H9 (cell line): ENCODE data around the gene YRDC. TPM values are rescaled to one million over a fixed set of nuclear protein-coding genes. Genes with fewer than 3 reads are reported as not detected.

Source experiments
- DNase-seq: peaks from one replicate; pipeline ENCODE4 v3.0.0-alpha.2; 2017
- H2AFZ ChIP-seq: one replicate; pipeline ENCODE4 v1.6.1; 2013; ENCODE audit warnings: mild to moderate bottlenecking, low read length, control low read depth, moderate library complexity
- H2AK5ac ChIP-seq: 2 replicates; pipeline ENCODE4 v1.6.1; 2013; ENCODE audit warnings: low read length, control low read depth, mixed read lengths; ENCODE audit not compliant: insufficient read length
- H2BK120ac ChIP-seq: one replicate; pipeline ENCODE4 v1.6.1; 2013; ENCODE audit warnings: low read depth, mild to moderate bottlenecking, low read length, control low read depth, inconsistent platforms; ENCODE audit not compliant: poor library complexity, severe bottlenecking
- H2BK12ac ChIP-seq: 2 replicates; pipeline ENCODE4 v1.6.1; 2013; ENCODE audit warnings: low read length, control low read depth, mixed read lengths, low read depth; ENCODE audit not compliant: insufficient read length
- H2BK15ac ChIP-seq: 2 replicates; pipeline ENCODE4 v1.6.1; 2013; ENCODE audit warnings: low read depth, low read length, control low read depth
- H2BK20ac ChIP-seq: one replicate; pipeline ENCODE4 v1.6.1; 2013; ENCODE audit warnings: low read depth, mild to moderate bottlenecking, low read length, control low read depth, inconsistent platforms; ENCODE audit not compliant: poor library complexity, severe bottlenecking
- H2BK5ac ChIP-seq: 2 replicates; pipeline ENCODE4 v1.6.1; 2013; ENCODE audit warnings: low read length, control low read depth, mixed read lengths; ENCODE audit not compliant: insufficient read length
- H3K14ac ChIP-seq: 2 replicates; pipeline ENCODE4 v1.6.1; 2013; ENCODE audit warnings: low read length, control low read depth; ENCODE audit not compliant: insufficient read depth
- H3K18ac ChIP-seq: 2 replicates; pipeline ENCODE4 v1.6.1; 2013; ENCODE audit warnings: low read depth, mild to moderate bottlenecking, mixed read lengths, low read length, control low read depth; ENCODE audit not compliant: insufficient read length
- H3K23ac ChIP-seq: 2 replicates; pipeline ENCODE4 v1.6.1; 2013; ENCODE audit warnings: low read length, control low read depth, mixed read lengths, low read depth; ENCODE audit not compliant: insufficient read length
- H3K23me2 ChIP-seq: 2 replicates; pipeline ENCODE4 v1.6.1; 2013; ENCODE audit warnings: low read depth, mild to moderate bottlenecking, mixed read lengths, low read length, control low read depth; ENCODE audit not compliant: insufficient read length, poor library complexity, severe bottlenecking
- H3K27ac ChIP-seq: 2 replicates; pipeline ENCODE4 v1.5.1; 2013; ENCODE audit warnings: low read length, control low read depth, mixed read lengths, low read depth; ENCODE audit not compliant: insufficient read length
- H3K27me3 ChIP-seq: 2 replicates; pipeline ENCODE4 v1.6.1; 2013; ENCODE audit warnings: low read length, control low read depth, inconsistent platforms; ENCODE audit not compliant: insufficient read depth
- H3K4ac ChIP-seq: 2 replicates; pipeline ENCODE4 v1.6.1; 2013; ENCODE audit warnings: low read depth, mild to moderate bottlenecking, control low read depth, inconsistent platforms, low read length, moderate library complexity
- H3K4me1 ChIP-seq: 2 replicates; pipeline ENCODE4 v1.6.1; 2013; ENCODE audit warnings: low read length, control low read depth, inconsistent platforms; ENCODE audit not compliant: insufficient read depth
- H3K4me2 ChIP-seq: 2 replicates; pipeline ENCODE4 v1.6.1; 2013; ENCODE audit warnings: low read length, control low read depth, mixed read lengths; ENCODE audit not compliant: insufficient read length, insufficient read depth
- H3K56ac ChIP-seq: 2 replicates; pipeline ENCODE4 v1.6.1; 2013; ENCODE audit warnings: low read depth, mild to moderate bottlenecking, mixed read lengths, low read length, control low read depth; ENCODE audit not compliant: insufficient read length
- H3K79me1 ChIP-seq: 2 replicates; pipeline ENCODE4 v1.6.1; 2013; ENCODE audit warnings: low read depth, mild to moderate bottlenecking, moderate library complexity, low read length, control low read depth, inconsistent platforms; ENCODE audit not compliant: insufficient read depth, poor library complexity, severe bottlenecking
- H3K79me2 ChIP-seq: 2 replicates; pipeline ENCODE4 v1.6.1; 2013; ENCODE audit warnings: low read length, control low read depth, inconsistent platforms; ENCODE audit not compliant: insufficient read depth
- H3K9ac ChIP-seq: 2 replicates; pipeline ENCODE4 v1.6.1; 2013; ENCODE audit warnings: low read length, control low read depth, mixed read lengths; ENCODE audit not compliant: insufficient read length; ENCODE audit errors: extremely low read depth
- H3K9me3 ChIP-seq: one replicate; pipeline ENCODE4 v1.6.1; 2013; ENCODE audit warnings: low read depth, low read length, inconsistent platforms; ENCODE audit not compliant: control insufficient read depth
- H3T11ph ChIP-seq: one replicate; pipeline ENCODE4 v1.6.1; 2013; ENCODE audit warnings: mild to moderate bottlenecking, low read length, control low read depth, inconsistent platforms
- H4K20me1 ChIP-seq: one replicate; pipeline ENCODE4 v1.6.1; 2013; ENCODE audit not compliant: control insufficient read depth, insufficient read length, insufficient read depth
- H4K5ac ChIP-seq: 2 replicates; pipeline ENCODE4 v1.6.1; 2013; ENCODE audit warnings: low read depth, mild to moderate bottlenecking, mixed read lengths, low read length, control low read depth; ENCODE audit not compliant: insufficient read length
- H4K8ac ChIP-seq: replicated peaks from 2 replicates; pipeline ENCODE4 v1.6.1; 2013; ENCODE audit warnings: low read length, control low read depth, mixed read lengths, low read depth; ENCODE audit not compliant: insufficient read length
- H4K91ac ChIP-seq: 2 replicates; pipeline ENCODE4 v1.6.1; 2013; ENCODE audit warnings: low read depth, mild to moderate bottlenecking, moderate library complexity, mixed read lengths, low read length, control low read depth; ENCODE audit not compliant: insufficient read length
- H3K27ac Mint-ChIP-seq, 3 experiments: 2 replicates in 2 of 3; 3 replicates in 1 of 3; pipeline ENCODE4 v1.8.0; 2020 to 2021; ENCODE audit warnings: mixed read lengths in 3 of 3, mild to moderate bottlenecking in 1 of 3, moderate library complexity in 1 of 3
- H3K27me3 Mint-ChIP-seq: 2 replicates; pipeline ENCODE4 v1.8.0; 2021; ENCODE audit warnings: low read depth, mild to moderate bottlenecking, moderate library complexity, mixed read lengths
- H3K36me3 Mint-ChIP-seq, 3 experiments: 2 replicates in 2 of 3; 3 replicates in 1 of 3; pipeline ENCODE4 v1.8.0; 2020 to 2021; ENCODE audit warnings: low read depth in 3 of 3, mixed read lengths in 3 of 3; ENCODE audit not compliant: insufficient read depth in 1 of 3
- H3K4me1 Mint-ChIP-seq, 2 experiments: 2 replicates each; pipeline ENCODE4 v1.8.0; 2020; ENCODE audit warnings: mixed read lengths in 2 of 2
- H3K4me3 Mint-ChIP-seq, 2 experiments: 2 replicates in 1 of 2; 3 replicates in 1 of 2; pipeline ENCODE4 v1.8.0; 2020 to 2021; ENCODE audit warnings: mild to moderate bottlenecking in 2 of 2, mixed read lengths in 2 of 2, moderate library complexity in 1 of 2
- H3K9me3 Mint-ChIP-seq, 2 experiments: 2 replicates in 1 of 2; 3 replicates in 1 of 2; pipeline ENCODE4 v1.8.0; 2020; ENCODE audit warnings: mild to moderate bottlenecking in 2 of 2, mixed read lengths in 2 of 2, moderate library complexity in 1 of 2
- CTCF ChIP-seq: fragments of 200-600 bp; sonication (generic); conservative IDR thresholded peaks from 3 replicates; pipeline ENCODE4 v1.8.0; 2021; ENCODE audit warnings: antibody characterized with exemption, mild to moderate bottlenecking
- WGBS: extraction: QIAGEN DNeasy Blood & Tissue Kit; methylation state at CpG from one replicate; pipeline ENCODE4 v1.1.7; 2013; ENCODE audit warnings: missing lambda C conversion rate, low lambda C conversion rate, mixed read lengths; ENCODE audit not compliant: insufficient read length; ENCODE audit errors: extremely low coverage; 5-methylcytosine and 5-hydroxymethylcytosine counted together
- total RNA-seq: library from RNA; stranded (reverse); gene quantifications from 2 replicates; pipeline ENCODE4 v1.2.1, GENCODE V29; 2021

The YRDC gene
- total RNA-seq, 1 experiment from 2014 or later, result 28.0 TPM

- H3K9me3 ChIP-seq, result no peaks in the 10 kb centered on the region
- no peaks in the 10 kb centered on the region for H3K9me3 Mint-ChIP-seq
Measured at GRCh38 chr1:37841652-37842051, 33.6 kb upstream of the YRDC start.

More at GRCh38 chr1:37841652-37842051, 33.6 kb upstream of the YRDC start:
- Histone ChIP-seq H3K23me2 (no peaks in the 10 kb centered on the region), H3K4me1 (no peaks in the 10 kb centered on the region), H3K56ac (no peak overlapping the region), H3K79me2 (no peaks in the 10 kb centered on the region), H2BK120ac (no peak overlapping the region), H2BK5ac (no peak overlapping the region), H3K23ac (no peak overlapping the region), H4K91ac (no peak overlapping the region), H3K18ac (no peak overlapping the region), H4K5ac (no peak overlapping the region), H3T11ph (no peak overlapping the region), H3K4me2 (no peak overlapping the region), H2BK20ac (no peak overlapping the region), H3K27me3 (no peaks in the 10 kb centered on the region), H3K14ac (no peak overlapping the region), H4K20me1 (no peaks in the 10 kb centered on the region), H4K8ac (no peak overlapping the region), H2BK15ac (no peak overlapping the region), H3K79me1 (no peaks in the 10 kb centered on the region), H3K4ac (no peak overlapping the region), H3K9ac (no peak overlapping the region), H2AFZ (no peak overlapping the region), H2BK12ac (no peak overlapping the region), H3K27ac (no peak overlapping the region), H2AK5ac (no peak overlapping the region)
- Mint-ChIP-seq H3K4me3 (no peak overlapping the region), H3K36me3 (peaks cover 5 to 27% (median 9%) of the 10 kb centered on the region in 3 experiments; a peak in 6 of 7 replicates), H3K27me3 (no peaks in the 10 kb centered on the region), H3K4me1 (no peaks in the 10 kb centered on the region), H3K27ac (no peak overlapping the region)
- no CpG with 5 or more reads among the region's 3 CpGs for WGBS
- no peak for TF ChIP-seq CTCF
- DNase-seq, result no peak
